ENCODE data around the gene DMRTB1. TPM values are rescaled to one million over a fixed set of nuclear protein-coding genes. Genes with fewer than 3 reads are reported as not detected.

Gene DMRTB1
- total and polyA plus RNA-seq, 12 donors: not detected

- DNase-seq (peak in 1 of 2 donors; percentile 7), ATAC-seq (no peak)
- H3K9me3 ChIP-seq: no peaks in the 10 kb centered on the region
- H3K27me3 ChIP-seq: peaks cover 0 to 46% (median 33%) of the 10 kb centered on the region in 7 donors
- no peak overlapping the region for H3K4me3 ChIP-seq
- no peaks in the 10 kb centered on the region for H3K36me3 ChIP-seq
- H3K27ac ChIP-seq: no peak overlapping the region
- 59 to 61% methylated on average over 5 to 7 of the region's 7 CpGs for WGBS, 2 donors
- intact Hi-C loops (cut with DNase I): no loop called here
- TF ChIP-seq CTCF (IDR thresholded peaks at IDR 0.05): no peak
- no peaks in the 10 kb centered on the region for H3K4me1 ChIP-seq
Observed at GRCh38 chr1:53502641-53503432, 43.6 kb downstream of the DMRTB1 start.

- Histone ChIP-seq H3K4me3 (no peak overlapping the region), H3K27ac (no peak overlapping the region), H3K9me3 (no peaks in the 10 kb centered on the region), H3K4me1 (no peaks in the 10 kb centered on the region), H3K36me3 (no peaks in the 10 kb centered on the region), H3K27me3 (peaks cover 0 to 39% (median 35%) of the 10 kb centered on the region in 7 donors)
- peak in 1 of 2 donors; percentile 3 for DNase-seq
- no peak for TF ChIP-seq CTCF (IDR thresholded peaks at IDR 0.05)
- intact Hi-C loops (cut with DNase I): no loop called here
- no peak for ATAC-seq
- 64 to 70% methylated on average over 25 to 27 of the region's 27 CpGs for WGBS, 2 donors
Observed at GRCh38 chr1:53503433-53504217, 44.4 kb downstream of the DMRTB1 start.

- Histone ChIP-seq H3K4me1 (no peaks in the 10 kb centered on the region), H3K27me3 (peaks cover 0 to 31% (median 25%) of the 10 kb centered on the region in 7 donors), H3K4me3 (no peak overlapping the region), H3K27ac (no peak overlapping the region), H3K9me3 (no peaks in the 10 kb centered on the region), H3K36me3 (no peaks in the 10 kb centered on the region)
- no peak for TF ChIP-seq CTCF (IDR thresholded peaks at IDR 0.05)
- DNase-seq: no peak
- no peak for ATAC-seq
- WGBS, 2 donors: 84 to 85% methylated on average over 9 of the region's 9 CpGs
- intact Hi-C loops (cut with DNase I): no loop called here
Observed at GRCh38 chr1:53504901-53505300, 45.7 kb downstream of the DMRTB1 start.

- Histone ChIP-seq H3K36me3 (no peaks in the 10 kb centered on the region), H3K4me3 (no peak overlapping the region), H3K4me1 (no peaks in the 10 kb centered on the region), H3K9me3 (no peaks in the 10 kb centered on the region), H3K27me3 (peaks cover 0 to 26% (median 20%) of the 10 kb centered on the region in 7 donors), H3K27ac (no peak overlapping the region)
- no peak for TF ChIP-seq CTCF (IDR thresholded peaks at IDR 0.05)
- WGBS, 2 donors: 91 to 93% methylated on average over 9 of the region's 9 CpGs
- ATAC-seq (no peak), DNase-seq (peak in 1 of 2 donors; percentile 5)
- intact Hi-C loops (cut with DNase I): no loop called here
Observed at GRCh38 chr1:53505401-53505800, 46.2 kb downstream of the DMRTB1 start.
